NCI-H2196 (cell line): ENCODE measurements around the gene DDX39B.

ENCODE experiments used
- DNase-seq: peaks from one replicate; lab custom pipeline; 2025; ENCODE audit not compliant: unreplicated experiment; lab: John Stamatoyannopoulos, UW

Gene DDX39B

DNA sequence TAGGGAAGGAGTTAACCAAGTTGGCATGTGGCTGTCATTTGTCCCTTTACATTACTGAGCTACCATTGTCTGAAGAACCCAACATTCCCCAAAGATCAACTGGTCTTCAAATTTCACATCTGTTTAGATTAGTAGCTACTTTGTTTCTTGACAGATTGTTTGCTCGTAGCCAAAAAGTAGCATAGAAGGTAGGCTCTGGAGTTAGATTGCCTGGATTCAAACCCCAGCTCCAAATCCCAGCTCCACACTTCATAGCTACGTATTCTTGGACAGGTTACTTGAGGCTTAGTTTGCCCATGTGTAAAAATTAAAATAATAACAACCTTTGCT, 6.7 kb upstream of the DDX39B start:
- no peak for DNase-seq

DNA sequence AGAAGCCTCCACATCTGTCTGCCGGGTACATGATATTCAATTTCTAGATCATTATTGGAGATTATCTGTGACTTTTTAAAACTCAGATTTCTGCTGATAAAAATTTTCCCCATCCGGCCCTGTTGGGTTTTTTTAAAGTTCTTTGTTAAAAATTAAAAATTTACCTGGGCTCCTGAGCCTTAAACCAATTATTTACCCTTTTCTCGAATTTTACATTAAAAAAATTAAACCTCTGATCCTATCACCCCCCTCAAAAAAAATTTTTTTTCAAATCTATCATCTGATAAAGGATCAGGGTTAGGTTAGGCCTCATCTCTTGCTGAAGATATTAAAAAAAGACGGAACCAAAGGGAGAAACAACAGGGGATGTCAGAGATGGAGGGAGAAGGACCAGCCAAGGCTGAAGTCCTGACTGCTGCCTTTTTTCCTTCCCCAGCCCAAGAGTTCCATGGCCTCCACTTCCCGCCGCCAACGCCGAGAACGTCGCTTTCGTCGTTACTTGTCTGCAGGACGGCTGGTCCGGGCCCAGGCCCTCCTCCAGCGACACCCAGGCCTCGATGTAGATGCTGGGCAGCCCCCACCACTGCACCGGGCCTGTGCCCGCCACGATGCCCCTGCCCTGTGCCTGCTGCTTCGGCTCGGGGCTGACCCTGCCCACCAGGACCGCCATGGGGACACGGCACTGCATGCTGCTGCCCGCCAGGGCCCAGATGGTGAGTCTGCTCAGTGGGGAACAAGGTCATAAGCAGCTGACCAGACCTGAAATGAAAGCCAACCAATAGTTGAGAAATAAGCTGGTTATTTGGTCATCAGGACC, 6.1 kb upstream of the DDX39B start:
- DNase-seq, result no peak

DNA sequence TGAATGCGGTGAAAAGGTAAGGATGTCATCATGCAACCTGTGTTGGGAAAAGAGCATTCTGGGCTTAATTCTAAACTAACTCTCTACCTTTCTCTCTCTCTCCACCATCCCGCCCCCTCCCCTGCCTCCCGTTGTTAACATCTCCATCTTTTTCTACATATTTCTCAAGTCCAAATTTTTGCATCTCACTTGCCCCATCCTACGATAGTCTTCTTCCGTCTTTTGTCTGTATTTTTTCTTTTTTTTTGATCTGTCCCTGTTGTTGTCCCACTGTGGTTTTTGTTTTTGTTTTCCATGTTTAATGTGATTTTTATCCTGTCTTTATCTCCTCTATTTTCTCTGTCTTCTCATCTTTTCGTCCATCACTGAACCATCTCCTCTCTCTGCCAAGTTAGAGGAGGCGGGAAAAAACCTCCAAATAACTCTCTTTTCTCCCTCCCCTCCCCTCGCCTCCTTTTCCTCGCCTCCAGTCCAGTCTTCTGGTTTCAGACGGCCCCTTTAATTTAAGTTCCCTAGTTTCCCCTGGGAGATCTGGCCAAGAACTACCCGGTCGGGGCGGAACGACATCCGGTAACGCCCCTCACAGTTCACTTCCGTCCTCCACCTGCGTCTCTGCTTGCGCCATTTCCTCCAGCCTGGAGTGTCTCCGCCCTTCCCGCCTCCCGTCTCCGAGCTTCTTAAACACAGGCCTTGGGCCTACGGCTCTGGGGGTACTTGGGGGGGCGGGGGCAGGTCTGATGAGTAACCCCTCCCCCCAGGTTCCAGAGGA, 5.3 kb upstream of the DDX39B start, which contains the start of gene NFKBIL1:
NFKBIL1 (plus strand) TSS at position 651 of the 769 bp plus-strand sequence; CDS start at position 738, 87 bp downstream.
- DNase-seq, result peak; percentile 94

DNA sequence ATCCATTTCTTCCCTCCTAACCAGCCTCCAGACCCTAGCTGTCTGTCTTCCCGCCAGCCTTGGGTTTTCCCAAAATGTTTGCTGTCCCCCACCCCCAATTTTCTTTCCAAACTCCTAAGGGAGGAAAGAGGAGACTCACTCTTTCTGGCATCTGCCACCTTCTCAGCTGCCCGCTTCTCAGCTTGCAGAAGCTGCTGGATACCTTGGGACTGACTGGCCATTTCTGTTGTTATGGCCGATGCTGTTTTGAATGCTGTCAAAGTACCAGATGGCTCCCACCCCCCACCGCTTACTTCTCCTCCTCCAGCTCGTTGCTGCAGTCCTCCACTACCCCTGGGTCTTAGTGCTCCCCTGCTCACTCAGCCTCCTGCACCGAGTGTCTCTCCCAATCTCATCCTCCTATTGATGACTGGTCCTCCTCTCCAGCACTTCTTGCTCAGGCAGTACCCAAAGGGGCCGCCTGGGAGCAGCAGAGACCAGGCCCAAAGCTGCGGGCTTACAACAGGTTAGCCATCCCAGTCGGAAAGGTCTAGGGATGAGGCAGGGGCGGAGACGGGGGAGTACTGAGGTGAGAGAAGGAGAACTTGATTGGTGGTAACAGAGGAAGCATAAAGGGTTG, 4.6 kb upstream of the DDX39B start, which contains the start of gene ATP6V1G2:
ATP6V1G2 (minus strand) TSS at position 270 of the 619 bp plus-strand sequence; CDS start at position 221, 49 bp downstream.
- DNase-seq, result peak; percentile 93

DNA sequence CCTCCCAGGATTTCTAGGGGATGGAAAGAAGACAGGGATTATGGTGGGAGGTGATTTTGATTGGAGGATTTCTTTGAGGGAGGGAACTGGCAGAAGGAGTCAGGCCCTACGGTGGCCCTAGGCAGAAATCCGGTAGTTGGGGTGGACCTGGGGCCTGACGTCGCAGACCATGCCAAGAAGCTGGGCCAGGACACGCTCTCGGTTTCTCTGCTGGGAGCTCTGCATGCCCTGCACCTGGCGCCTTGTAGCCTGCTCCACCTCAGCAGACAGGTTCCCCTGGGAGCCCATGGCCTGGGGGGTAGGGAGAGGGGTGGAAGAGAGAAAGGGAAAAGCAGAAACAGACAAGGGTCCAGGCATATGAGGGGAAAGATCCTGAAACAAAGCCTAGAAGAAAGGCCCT, 3.5 kb upstream of the DDX39B start:
- no peak for DNase-seq

DNA sequence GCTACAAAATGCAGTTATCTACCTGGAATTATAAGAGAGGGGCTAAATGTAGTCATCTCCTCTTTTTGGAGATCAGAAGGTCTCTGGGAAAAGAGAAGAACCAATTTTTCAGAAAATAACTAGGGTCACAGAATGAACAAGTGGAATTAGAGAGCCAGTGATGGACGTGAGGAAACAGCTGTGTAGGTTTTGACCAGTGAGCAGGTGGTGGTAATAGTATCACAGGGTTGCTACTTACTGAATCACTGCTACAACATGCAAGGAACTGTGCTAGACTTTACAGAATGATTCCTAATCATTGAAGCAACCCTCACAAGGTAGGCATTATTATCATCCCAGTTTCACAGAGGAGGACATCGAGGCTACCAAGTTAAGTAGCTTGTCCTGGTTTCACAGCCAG, 2.9 kb upstream of the DDX39B start:
- no peak for DNase-seq

DNA sequence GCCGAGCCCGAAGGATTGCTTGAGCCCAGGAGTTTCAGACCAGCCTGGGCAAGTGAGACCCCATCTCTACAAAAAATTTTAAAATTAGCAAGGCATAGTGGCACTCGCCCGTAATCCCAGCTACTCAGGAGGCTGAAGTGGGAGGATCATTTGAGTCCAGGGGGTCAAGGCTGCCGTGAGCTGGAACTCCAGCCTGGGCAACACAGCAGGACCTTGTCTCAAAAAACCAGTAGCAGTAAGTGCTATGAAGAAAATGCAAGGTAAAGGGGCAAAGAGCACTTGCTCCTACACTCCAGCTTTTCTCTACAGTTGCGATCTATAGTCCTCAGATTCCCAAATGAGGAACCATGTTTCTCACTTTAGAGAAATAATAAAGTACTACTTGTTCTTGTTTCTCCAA, 1.8 kb upstream of the DDX39B start:
- no peak for DNase-seq

DNA sequence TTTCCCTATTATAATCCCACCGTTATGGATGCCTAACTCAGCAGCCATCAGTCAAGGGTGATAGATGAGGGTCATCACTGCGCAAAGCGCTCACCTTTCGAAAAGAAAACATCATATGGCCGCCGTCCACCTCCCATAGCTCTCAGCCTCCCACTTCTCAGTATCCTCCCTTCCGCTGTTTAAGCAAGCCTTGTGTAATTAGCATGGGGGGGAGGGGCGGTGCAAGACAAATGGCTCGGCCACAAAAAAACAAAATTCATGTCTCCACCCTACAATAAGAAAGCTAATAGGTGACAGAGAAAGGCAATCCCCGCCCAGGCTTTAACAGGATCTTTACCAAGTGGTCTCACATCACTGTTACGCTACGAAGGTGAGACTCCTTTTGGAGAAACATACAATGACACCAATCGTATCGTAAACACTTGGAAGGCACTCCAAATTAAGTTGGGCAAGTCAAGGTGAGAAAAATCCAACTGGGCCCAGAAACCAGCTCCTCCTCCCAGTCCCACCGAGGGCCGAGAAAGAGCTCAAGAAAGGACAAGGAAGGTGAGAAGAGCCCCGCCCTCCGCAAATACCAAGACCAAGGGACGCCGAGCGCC, 645 bp downstream of the DDX39B start:
- peak; percentile 43 for DNase-seq

DNA sequence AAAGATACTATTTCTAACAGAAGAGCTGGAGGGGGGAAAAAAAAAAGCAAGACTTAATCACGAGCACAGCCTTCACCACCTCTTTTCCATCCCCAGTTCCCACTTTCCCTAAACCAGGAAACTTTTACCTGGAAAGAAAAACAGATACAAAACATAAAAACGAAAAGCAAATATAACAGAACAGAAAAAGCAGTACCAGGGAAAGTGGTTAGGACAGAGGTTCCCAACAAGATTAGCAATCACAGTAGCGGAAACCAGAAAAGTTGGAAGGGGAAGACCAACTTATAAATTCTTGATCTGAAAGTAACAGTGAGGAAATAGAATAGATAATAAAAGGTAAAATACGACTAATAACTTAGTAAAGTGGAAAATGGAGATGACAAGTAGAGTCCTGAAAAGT, 1.2 kb downstream of the DDX39B start:
- no peak for DNase-seq

DNA sequence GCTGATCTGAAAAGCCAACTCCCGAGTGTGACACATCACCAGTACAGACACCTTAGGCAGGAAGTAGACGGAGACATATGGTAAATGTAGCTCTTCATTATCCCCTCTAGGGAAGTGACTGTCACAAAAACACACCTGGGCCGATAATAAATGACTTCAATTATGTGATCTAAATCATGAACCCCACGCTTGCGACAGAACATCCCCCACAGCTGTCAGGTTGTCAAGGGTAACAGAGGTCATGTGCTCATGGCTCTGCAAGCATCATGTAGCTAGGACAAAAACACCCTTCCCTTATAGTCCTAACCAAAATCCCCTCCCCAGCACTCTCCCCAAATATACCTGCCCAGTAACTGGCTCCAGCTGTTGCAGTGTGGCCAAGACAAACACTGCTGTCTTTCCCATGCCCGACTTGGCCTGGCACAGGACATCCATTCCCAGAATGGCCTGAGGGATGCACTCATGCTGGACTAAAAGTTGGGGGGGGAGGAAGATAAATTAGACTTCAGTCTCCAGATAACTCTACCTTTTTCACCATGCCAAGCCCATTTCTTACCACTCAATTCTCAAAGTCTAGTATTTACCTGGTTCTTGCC, 2.9 kb downstream of the DDX39B start:
- DNase-seq, result no peak

DNA sequence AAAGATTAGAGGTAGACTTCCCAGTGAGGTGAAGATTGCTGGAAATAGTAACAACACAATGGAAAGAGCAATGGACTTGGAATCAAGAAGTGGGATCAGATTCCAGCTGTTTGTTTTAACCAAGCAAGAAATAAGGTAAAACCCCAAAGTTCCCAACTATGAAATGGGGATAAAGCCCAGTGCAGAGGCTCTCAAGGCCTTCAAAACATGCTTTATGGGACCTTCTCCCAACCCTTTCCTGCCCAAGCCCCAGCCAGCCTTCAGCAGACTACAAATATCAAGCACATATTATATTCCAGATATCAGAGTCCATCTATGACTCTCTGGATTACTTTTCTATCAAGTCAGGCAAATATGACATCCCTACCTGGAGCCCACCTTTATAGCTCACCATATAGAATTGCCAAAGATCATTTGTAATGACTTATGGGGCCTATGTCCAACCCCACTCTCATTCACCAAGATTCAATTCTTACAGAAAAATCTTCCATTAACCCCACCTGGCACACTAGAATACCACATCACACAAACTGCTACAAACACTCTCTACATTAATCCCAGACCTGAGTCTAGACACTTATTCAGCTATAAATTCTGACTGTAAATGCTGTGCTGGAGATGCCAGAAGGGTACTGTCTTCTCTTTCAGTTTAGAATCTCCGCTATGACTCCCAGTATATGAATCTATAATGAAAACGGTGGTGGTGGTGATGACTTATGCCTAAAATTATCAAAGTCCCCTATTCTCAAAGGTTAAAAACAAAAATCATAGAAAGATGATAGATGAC, 6.1 kb downstream of the DDX39B start:
- no peak for DNase-seq

DNA sequence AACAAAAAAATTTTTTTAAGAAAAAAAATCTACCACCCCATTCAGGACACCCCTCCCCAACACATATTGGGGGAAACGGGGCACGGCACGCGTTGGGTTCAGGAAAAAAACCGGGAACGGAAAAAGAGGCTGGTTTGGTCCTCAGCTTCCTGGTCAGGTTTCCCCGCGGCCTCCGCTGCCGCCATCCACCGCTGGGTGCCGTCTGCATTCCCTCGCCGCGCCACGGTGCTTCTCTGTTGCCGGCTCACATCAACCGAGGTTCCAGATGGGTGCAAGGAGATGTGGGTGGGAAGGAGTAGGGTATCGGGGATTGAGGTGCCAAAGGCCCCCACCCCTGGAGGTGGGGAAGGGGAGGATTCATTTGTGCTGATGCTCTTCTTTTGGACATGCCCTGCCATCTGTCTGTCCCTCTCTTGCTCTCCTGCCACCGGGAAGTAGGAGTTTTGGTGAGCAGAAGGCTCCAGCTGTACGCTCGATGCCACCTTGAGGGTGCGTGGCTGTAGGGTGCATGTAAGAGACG, 7.2 kb downstream of the DDX39B start:
- DNase-seq, result no peak

DNA sequence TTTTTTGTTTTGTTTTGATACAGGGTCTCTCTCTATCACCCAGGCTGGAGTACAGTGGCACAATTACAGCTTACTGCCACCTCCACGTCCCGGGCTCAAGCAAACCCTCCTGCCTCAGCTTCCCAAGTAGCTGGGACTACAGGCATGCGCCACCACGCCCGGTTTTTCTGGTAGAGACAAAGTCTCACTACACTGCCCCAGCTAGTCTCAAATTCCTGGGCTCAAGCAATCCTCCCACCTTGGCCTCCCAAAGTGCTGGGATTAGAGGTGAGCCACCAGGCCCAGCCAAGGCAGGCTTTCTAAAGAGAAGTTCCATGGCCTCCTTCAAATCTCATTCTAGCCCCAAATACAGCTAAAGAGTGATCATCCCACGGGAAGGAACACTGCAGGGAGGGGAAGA, 7.8 kb downstream of the DDX39B start:
- DNase-seq, result no peak

DNA sequence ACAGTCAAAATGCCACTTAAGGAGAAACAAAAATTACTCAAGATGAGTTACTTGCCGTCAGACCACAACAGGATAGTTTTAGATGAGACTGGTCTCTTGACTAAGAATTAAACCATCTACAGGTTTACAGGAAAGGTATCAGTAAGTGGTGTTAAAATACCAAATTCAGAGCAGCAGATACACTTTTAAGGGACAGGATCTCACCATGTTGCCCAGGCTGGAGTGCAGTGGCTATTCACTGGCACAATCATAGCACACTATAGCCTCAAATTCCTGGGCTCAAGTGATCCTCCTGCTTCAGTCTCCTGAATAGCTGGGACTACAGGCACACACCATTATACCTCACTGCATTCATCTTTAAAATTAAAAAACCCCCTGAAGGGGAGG, 8.4 kb downstream of the DDX39B start:
- DNase-seq, result no peak

DNA sequence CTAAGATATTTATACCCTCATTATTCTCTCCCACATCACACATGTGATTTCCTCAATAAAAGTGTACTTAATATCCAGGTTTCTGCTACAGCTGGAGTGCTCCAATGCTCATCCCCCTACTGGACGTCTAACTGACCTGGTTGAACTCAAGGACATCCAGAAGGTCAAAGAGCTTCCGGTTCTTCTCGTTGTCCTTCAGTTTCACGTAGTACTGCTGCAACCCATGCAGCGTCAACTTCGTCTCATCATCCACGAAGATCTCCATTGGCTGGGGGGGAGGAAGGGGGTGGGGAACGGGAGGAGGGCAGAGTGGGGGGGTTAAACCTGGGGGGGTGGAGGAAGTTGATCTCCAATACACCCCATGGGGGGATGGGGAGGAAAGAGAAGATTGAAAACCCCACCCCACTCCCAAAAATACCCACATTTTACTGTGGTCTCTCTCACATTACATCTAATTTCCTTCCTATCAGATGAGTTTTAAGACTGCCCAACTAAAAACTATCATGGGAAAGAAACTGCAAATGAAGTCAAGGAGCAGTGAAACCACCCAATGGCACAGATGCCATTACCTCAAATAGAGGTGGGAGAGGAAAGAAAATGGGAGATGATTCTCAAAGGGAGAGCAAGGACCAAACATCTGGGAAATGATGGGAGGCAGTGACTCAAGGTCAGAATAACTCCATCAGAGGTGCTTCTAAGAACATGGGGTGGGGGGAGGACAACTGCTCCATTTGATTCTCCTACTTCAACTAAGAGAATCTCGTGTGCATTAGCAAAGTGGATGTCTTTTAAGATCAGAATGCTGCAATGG, 9.0 kb downstream of the DDX39B start:
- DNase-seq, result no peak

DNA sequence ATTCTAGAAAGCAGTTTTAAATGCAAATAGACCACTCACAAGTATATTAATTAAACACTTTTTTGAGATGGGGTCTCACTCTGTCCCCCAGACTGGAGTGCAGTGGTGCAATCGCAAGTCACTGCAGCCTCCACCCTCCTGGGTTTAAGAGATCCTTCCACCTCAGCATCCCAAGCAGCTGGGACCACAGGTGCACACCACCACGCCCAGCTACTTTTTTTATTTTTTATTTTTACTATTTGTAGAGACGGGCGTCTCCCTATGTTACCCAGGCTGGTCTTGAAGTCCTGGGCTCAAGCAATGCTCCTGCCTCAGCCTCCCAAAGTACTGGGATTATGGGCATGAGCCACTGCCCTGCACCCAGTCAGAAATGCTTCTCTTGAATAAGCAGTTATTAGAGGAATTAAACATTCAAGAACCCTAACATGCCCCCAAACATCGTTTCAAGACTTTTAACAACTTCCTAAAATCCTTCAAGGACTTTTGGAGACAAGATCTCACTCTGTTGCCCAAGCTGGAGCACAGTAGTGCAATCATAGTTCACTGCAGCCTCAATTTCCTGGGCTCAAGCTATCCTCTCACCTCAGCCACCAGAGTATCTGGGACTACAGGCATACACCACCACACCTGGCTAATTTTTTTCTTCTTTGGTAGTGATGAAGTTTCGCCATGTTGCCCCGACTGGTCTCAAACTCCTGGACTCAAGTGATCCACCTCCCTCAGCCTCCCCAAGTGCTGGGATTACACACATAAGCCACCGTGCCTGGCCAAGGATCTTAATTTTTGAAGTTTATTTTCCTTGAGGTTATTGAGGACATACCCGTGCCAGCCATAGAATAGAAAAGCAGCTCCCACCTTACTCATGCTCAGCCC, 9.8 kb downstream of the DDX39B start:
- DNase-seq, result no peak

DNA sequence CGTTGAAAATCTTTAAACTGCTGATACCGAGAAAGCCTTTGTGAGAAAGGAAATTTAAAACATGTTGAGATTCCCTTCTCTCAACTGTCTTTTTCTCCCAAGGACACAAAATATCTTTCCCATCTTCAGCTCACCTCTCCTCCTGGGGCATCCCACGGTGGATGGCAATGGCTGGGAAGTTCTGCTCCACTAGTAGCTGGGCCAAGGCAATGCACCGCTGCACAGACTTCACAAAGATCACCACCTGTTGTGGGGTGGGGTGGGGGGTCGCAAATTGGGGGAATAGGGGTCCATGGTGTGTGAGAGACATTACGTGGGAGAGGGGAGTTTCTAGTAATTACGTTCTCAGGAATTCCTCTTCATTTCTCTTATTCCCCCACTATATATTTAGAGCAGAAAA, 10.6 kb downstream of the DDX39B start:
- no peak for DNase-seq

DNA sequence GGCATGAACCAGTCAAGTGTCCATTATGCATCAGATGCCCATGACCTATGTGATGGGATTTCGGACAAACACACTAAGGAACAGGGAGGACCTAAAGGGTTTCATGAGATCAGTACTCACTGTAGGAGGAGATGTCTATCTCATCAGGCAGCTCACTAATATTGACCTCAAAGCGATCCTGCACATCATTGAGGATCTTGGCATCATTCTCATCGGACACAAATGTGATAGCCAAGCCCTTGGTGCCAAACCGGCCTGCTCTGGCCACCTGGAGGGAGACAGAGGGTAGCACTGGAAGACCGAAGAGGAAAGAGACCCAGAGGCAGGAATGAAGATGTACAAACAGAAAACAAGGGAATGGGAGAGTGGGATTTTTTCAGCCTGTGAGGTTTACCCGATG, 11.1 kb downstream of the DDX39B start:
- no peak for DNase-seq
